ENCODE data around the gene FGF1. TPM values are rescaled to one million over a fixed set of nuclear protein-coding genes. Genes with fewer than 3 reads are reported as not detected.
A peak's percentile ranks its signal among the peaks of the same experiment; 100 is the strongest.

FGF1 gene
- total and polyA plus RNA-seq, 2 of the 4 experiments (the other 2 are of a cell fraction): 7.6 to 7.7 TPM

GRCh38 chr5:142725231-142726187 lies 39.6 kb upstream of the FGF1 start:
- intact Hi-C loops (cut with micrococcal nuclease) (loop anchor here (2.0 kb wide), 1 partner anchor 45 kb away; the partner anchor contains the start of gene ARHGAP26), dilution Hi-C loops (cut with HindIII; ENCODE audit: low sequenced_read_pairs, unreplicated experiment) (no loop called here), in situ Hi-C loops (cut with MboI; ENCODE audit: low sequenced_read_pairs) (no loop called here)
- Histone ChIP-seq H2AK5ac (ENCODE audit: low read depth, low read length) (peak overlapping the region; percentile 92; the same call in 1 of the 2 replicates), H2BK120ac (ENCODE audit: low read depth, low read length) (peak overlapping the region; percentile 95), H2BK15ac (ENCODE audit: low read depth, low read length) (peak overlapping the region; percentile 97; the same call in 1 of the 3 replicates), H3K9me1 (ENCODE audit: insufficient read depth, low read length) (peaks cover 10% of the 10 kb centered on the region), H4K20me1 (ENCODE audit: insufficient read depth, low read length) (no peaks in the 10 kb centered on the region), H3K4ac (ENCODE audit: low read depth, low read length) (peak overlapping the region; percentile 96), H2BK5ac (ENCODE audit: low read depth, low read length, poor library complexity, severe bottlenecking) (peak overlapping the region; percentile 90), H3K27me3 (ENCODE audit: control insufficient read depth, insufficient read depth, low read length) (peaks cover 5% of the 10 kb centered on the region; the same call in 1 of the 2 replicates), H3K9me3 (ENCODE audit: control insufficient read depth, insufficient read depth, low read length) (no peaks in the 10 kb centered on the region), H3K4me2 (ENCODE audit: low read depth, low read length) (no peak overlapping the region), H3K4me3 (ENCODE audit: insufficient read depth, low read depth, low read length) (no peak overlapping the region), H2AFZ (replicated peaks; ENCODE audit: low read length, poor library complexity) (no peak overlapping the region), H3K27ac (ENCODE audit: insufficient read depth, low read length) (peak overlapping the region; percentile 61; the same call in 1 of the 2 replicates), H3K14ac (replicated peaks; ENCODE audit: low read depth, low read length) (peak overlapping the region; percentile 90), H2AK9ac (replicated peaks; ENCODE audit: low read depth, low read length, poor library complexity) (no peak overlapping the region), H3K36me3 (ENCODE audit: control insufficient read depth, insufficient read depth, low read length) (no peaks in the 10 kb centered on the region), H4K5ac (ENCODE audit: low read depth, low read length) (peak overlapping the region; percentile 77), H3K9ac (ENCODE audit: low read depth, low read length) (no peak overlapping the region), H3K56ac (ENCODE audit: extremely low read depth, insufficient read depth, low read length) (no peak overlapping the region), H3K4me1 (ENCODE audit: control insufficient read depth, insufficient read depth, low read length) (peaks cover 10% of the 10 kb centered on the region), H3K79me1 (ENCODE audit: low read depth in 1 of 2, low read length in 2 of 2) (0 out of 4 replicates have a peak, but pooled peaks cover 0 to 3% of the 10 kb centered on the region in 2 experiments), H4K8ac (ENCODE audit: low read depth in 2 of 2, low read length in 2 of 2) (peak overlapping the region; percentile 67 to 83; a peak in 3 of 4 replicates), H3K18ac (ENCODE audit: low read depth, low read length) (peak overlapping the region; percentile 86), H3K23ac (ENCODE audit: low read depth, low read length) (peak overlapping the region; percentile 88; the same call in 1 of the 2 replicates), H4K91ac (ENCODE audit: insufficient read depth, low read depth, low read length) (peak overlapping the region; percentile 91), H2BK20ac (ENCODE audit: low read depth, low read length) (peak overlapping the region; percentile 98)
- ChIA-PET POLR2A (ENCODE audit: unreplicated experiment) (no interaction called here), CTCF (interaction anchor here (1.1 kb wide), 1 partner anchor 17 kb away, joined by 5 read pairs; no protein-coding TSS in a partner anchor)
- 80% methylated on average over 3 of the region's 4 CpGs; no CpG with 5 or more reads in 1 of the 2 experiments for WGBS, 2 experiments (ENCODE audit: extremely low coverage in 2 of 2, insufficient read length in 1 of 2)
- DNase-seq (no peak), ATAC-seq (ENCODE audit: low read depth) (no peak)
- no TSS peak for BruUV-seq (replicated peaks)
- TF ChIP-seq MAZ (IDR thresholded peaks at IDR 0.05; ENCODE audit: borderline replicate concordance, low read depth, low read length) (no peak), RAD21 (IDR thresholded peaks at IDR 0.05; ENCODE audit: low read length) (no peak), CEBPB (IDR thresholded peaks at IDR 0.05; ENCODE audit: low read depth, low read length) (no peak; the same call in 1 of the 2 replicates), NFE2L2 (IDR thresholded peaks at IDR 0.05; ENCODE audit: low read depth, low read length) (no peak), SMC3 (IDR thresholded peaks at IDR 0.05; ENCODE audit: low read depth, low read length) (no peak), MXI1 (IDR thresholded peaks at IDR 0.05; ENCODE audit: borderline replicate concordance, low read depth, low read length) (no peak), BHLHE40 (IDR thresholded peaks at IDR 0.05; ENCODE audit: low read depth, low read length) (no peak), CHD1 (IDR thresholded peaks at IDR 0.05; ENCODE audit: low read depth, low read length) (no peak), ELK1 (IDR thresholded peaks at IDR 0.05; ENCODE audit: borderline replicate concordance, low read depth, low read length) (no peak), RFX5 (IDR thresholded peaks at IDR 0.05; ENCODE audit: low read depth, low read length) (no peak), CTCF (conservative IDR thresholded peaks at IDR 0.05; ENCODE audit: low read depth, low read length) (no peak), MAFK (IDR thresholded peaks at IDR 0.05; ENCODE audit: low read depth, low read length) (no peak), POLR2A (IDR thresholded peaks at IDR 0.05; ENCODE audit: low read depth, low read length) (no peak), FOS (IDR thresholded peaks at IDR 0.05; ENCODE audit: low read depth, low read length) (no peak), RCOR1 (IDR thresholded peaks at IDR 0.05; ENCODE audit: insufficient replicate concordance, low read length) (no peak)
